ENCODE data around the gene CA10. TPM values are rescaled to one million over a fixed set of nuclear protein-coding genes. Genes with fewer than 3 reads are reported as not detected.

CA10 gene
- total RNA-seq, 1 experiment from 2014 or later, result not detected

DNA sequence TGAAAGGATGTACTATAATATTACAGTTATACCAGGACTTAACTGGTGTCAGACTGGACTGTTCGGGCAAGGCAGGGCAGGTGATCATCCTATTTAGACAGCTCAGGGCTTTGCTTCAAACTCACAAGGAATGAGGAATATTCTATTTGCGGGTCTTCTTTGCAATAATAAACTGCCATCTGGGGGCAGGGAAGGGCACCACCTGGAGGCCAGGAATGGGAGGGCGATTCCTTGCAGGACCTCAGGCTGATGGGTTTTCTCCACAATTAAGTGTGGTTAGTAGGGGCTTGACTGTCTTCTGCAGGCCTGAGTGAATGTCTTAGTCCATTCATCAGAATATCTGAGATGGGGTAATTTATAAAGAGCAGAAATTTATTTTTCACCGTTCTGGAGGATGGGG, 424.1 kb downstream of the CA10 start:
- intact Hi-C loops (cut with micrococcal nuclease; ENCODE audit: unreplicated experiment), result no loop called here

DNA sequence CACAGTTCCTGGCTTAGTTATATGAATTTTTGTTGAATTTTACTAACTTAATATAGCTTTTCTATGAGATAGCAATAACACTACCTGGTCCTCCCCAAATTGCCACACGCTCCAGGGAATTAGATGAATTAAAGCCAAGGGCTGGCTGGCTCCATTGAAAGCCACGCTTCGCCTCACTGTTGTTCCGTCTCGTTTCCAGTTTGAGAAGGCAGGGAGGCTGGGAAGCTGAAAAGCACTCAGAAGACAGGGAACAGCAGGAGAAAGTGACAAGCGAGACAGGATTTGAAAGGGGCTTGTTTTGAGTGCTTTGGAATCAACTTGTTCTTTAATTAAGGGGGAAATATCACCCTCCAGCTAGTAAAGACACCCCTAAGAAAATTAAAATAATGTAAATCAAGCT, 425.3 kb downstream of the CA10 start:
- TF ChIP-seq, protein P1, sequence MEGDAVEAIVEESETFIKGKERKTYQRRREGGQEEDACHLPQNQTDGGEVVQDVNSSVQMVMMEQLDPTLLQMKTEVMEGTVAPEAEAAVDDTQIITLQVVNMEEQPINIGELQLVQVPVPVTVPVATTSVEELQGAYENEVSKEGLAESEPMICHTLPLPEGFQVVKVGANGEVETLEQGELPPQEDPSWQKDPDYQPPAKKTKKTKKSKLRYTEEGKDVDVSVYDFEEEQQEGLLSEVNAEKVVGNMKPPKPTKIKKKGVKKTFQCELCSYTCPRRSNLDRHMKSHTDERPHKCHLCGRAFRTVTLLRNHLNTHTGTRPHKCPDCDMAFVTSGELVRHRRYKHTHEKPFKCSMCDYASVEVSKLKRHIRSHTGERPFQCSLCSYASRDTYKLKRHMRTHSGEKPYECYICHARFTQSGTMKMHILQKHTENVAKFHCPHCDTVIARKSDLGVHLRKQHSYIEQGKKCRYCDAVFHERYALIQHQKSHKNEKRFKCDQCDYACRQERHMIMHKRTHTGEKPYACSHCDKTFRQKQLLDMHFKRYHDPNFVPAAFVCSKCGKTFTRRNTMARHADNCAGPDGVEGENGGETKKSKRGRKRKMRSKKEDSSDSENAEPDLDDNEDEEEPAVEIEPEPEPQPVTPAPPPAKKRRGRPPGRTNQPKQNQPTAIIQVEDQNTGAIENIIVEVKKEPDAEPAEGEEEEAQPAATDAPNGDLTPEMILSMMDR (conservative IDR thresholded peaks at IDR 0.05; ENCODE audit: low read depth, low read length), result no peak
- no peak for TF ChIP-seq EZH2 (IDR thresholded peaks at IDR 0.05; ENCODE audit: borderline replicate concordance, low read depth, low read length, poor library complexity, severe bottlenecking)
- no peak overlapping the region for H3K4me3 ChIP-seq (ENCODE audit: low read depth, low read length, poor library complexity, severe bottlenecking)
- ChIA-PET CTCF (no interaction called here), POLR2A (ENCODE audit: low non-redundant PET) (no interaction called here)
- H3K9me3 ChIP-seq (ENCODE audit: low read depth, low read length, poor library complexity, severe bottlenecking), result no peaks in the 10 kb centered on the region
- H3K4me1 ChIP-seq (ENCODE audit: insufficient read depth, low read length, poor library complexity, severe bottlenecking), result no peaks in the 10 kb centered on the region
- intact Hi-C loops (cut with micrococcal nuclease; ENCODE audit: unreplicated experiment), result no loop called here
- no peak for DNase-seq (ENCODE audit: low spot score)
- no TSS peak for BruUV-seq (replicated peaks)
- no peak overlapping the region for H3K27ac ChIP-seq (ENCODE audit: low read depth, low read length, poor library complexity, severe bottlenecking)
- no peaks in the 10 kb centered on the region for H3K36me3 ChIP-seq (ENCODE audit: insufficient read depth, low read length, poor library complexity, severe bottlenecking)
- H3K27me3 ChIP-seq (replicated peaks; ENCODE audit: insufficient read depth, low read depth, low read length, poor library complexity), result no peaks in the 10 kb centered on the region

More for the DNA sequence above, 424.1 kb downstream of the CA10 start:
- CTCF ChIA-PET, result no interaction called here
- no peak overlapping the region for H3K4me3 ChIP-seq (ENCODE audit: low read depth, low read length, poor library complexity, severe bottlenecking)
- no peaks in the 10 kb centered on the region for H3K9me3 ChIP-seq (ENCODE audit: low read depth, low read length, poor library complexity, severe bottlenecking)
- H3K27me3 ChIP-seq (replicated peaks; ENCODE audit: insufficient read depth, low read depth, low read length, poor library complexity), result no peaks in the 10 kb centered on the region
- no TSS peak for BruUV-seq (replicated peaks)
- no peak for DNase-seq (ENCODE audit: low spot score)
- H3K4me1 ChIP-seq (ENCODE audit: insufficient read depth, low read length, poor library complexity, severe bottlenecking), result no peaks in the 10 kb centered on the region
- no peak overlapping the region for H3K27ac ChIP-seq (ENCODE audit: low read depth, low read length, poor library complexity, severe bottlenecking)
- H3K36me3 ChIP-seq (ENCODE audit: insufficient read depth, low read length, poor library complexity, severe bottlenecking), result no peaks in the 10 kb centered on the region
- POLR2A ChIA-PET (ENCODE audit: low non-redundant PET), result no interaction called here
- TF ChIP-seq EZH2 (IDR thresholded peaks at IDR 0.05; ENCODE audit: borderline replicate concordance, low read depth, low read length, poor library complexity, severe bottlenecking), result no peak

GRCh38 chr17:51731941-51732722, 426.4 kb downstream of the CA10 start:
- H3K27me3 ChIP-seq (replicated peaks; ENCODE audit: insufficient read depth, low read depth, low read length, poor library complexity), result no peaks in the 10 kb centered on the region
- CTCF ChIA-PET, result no interaction called here
- no peaks in the 10 kb centered on the region for H3K36me3 ChIP-seq (ENCODE audit: insufficient read depth, low read length, poor library complexity, severe bottlenecking)
- POLR2A ChIA-PET (ENCODE audit: low non-redundant PET), result no interaction called here
- no peak overlapping the region for H3K4me3 ChIP-seq (ENCODE audit: low read depth, low read length, poor library complexity, severe bottlenecking)
- no peak overlapping the region for H3K27ac ChIP-seq (ENCODE audit: low read depth, low read length, poor library complexity, severe bottlenecking)
- H3K9me3 ChIP-seq (ENCODE audit: low read depth, low read length, poor library complexity, severe bottlenecking), result no peaks in the 10 kb centered on the region
- intact Hi-C loops (cut with micrococcal nuclease; ENCODE audit: unreplicated experiment), result no loop called here
- no peak for DNase-seq (ENCODE audit: low spot score)
- H3K4me1 ChIP-seq (ENCODE audit: insufficient read depth, low read length, poor library complexity, severe bottlenecking), result no peaks in the 10 kb centered on the region
- no TSS peak for BruUV-seq (replicated peaks)
- TF ChIP-seq, protein P1 (conservative IDR thresholded peaks at IDR 0.05; ENCODE audit: low read depth, low read length), result no peak
- no peak for TF ChIP-seq EZH2 (IDR thresholded peaks at IDR 0.05; ENCODE audit: borderline replicate concordance, low read depth, low read length, poor library complexity, severe bottlenecking)

All from A673 (cell line).